OCI-LY7 (cell line): ENCODE measurements around the gene GOLGA8A. TPM values are rescaled to one million over a fixed set of nuclear protein-coding genes. Genes with fewer than 3 reads are reported as not detected.

Experiments used
- BruUV-seq: library from RNA; stranded (reverse); fragments of 400-500 nt; replicated peaks from 2 replicates; lab custom pipeline; 2021; lab: Mats Ljungman, UMichigan
- CTCF ChIA-PET: fragments of 300-600 bp; sonication (Branson Sonifier 250); formaldehyde crosslinking; loops from one replicate; lab custom pipeline; 2022; ENCODE audit warnings: antibody characterized with exemption; ENCODE audit not compliant: unreplicated experiment; lab: Charles Lee
- POLR2A ChIA-PET: fragments of 300-600 bp; sonication (Branson Sonifier 250); formaldehyde crosslinking; loops from one replicate; lab custom pipeline; 2022; ENCODE audit warnings: antibody characterized with exemption; lab: Charles Lee
- DNase-seq: peaks from one replicate; pipeline ENCODE4 v3.0.0-alpha.2; 2015; ENCODE audit warnings: low spot score
- H2AFZ ChIP-seq: fragments of 200-600 bp; sonication (generic), shearing (Covaris generic); 2 replicates; pipeline ENCODE4 v1.6.1; 2014; ENCODE audit warnings: mild to moderate bottlenecking, antibody characterized with exemption, low read length, moderate library complexity
- H3K27ac ChIP-seq: fragments of 200-600 bp; sonication (generic); 2 replicates; pipeline ENCODE4 v1.5.1; 2014; ENCODE audit warnings: mixed run types, low read depth, mild to moderate bottlenecking, moderate library complexity, low read length, inconsistent platforms; ENCODE audit not compliant: poor library complexity, severe bottlenecking
- H3K36me3 ChIP-seq: fragments of 200-600 bp; sonication (generic); 2 replicates; pipeline ENCODE4 v1.6.1; 2014; ENCODE audit warnings: mild to moderate bottlenecking, antibody characterized with exemption, low read length, moderate library complexity, mixed read lengths; ENCODE audit not compliant: insufficient read depth
- H3K4me1 ChIP-seq: fragments of 200-600 bp; sonication (generic); 2 replicates; pipeline ENCODE4 v1.5.1; 2014; ENCODE audit warnings: mild to moderate bottlenecking, low read length; ENCODE audit not compliant: insufficient read depth, poor library complexity, severe bottlenecking
- H3K4me2 ChIP-seq: fragments of 200-600 bp; sonication (generic); 2 replicates; pipeline ENCODE4 v1.6.1; 2014; ENCODE audit warnings: mild to moderate bottlenecking, low read length
- H3K4me3 ChIP-seq: fragments of 200-600 bp; sonication (generic); 2 replicates; pipeline ENCODE4 v1.5.1; 2014; ENCODE audit warnings: mild to moderate bottlenecking, low read depth, low read length; ENCODE audit not compliant: poor library complexity, severe bottlenecking
- H3K79me2 ChIP-seq: fragments of 200-600 bp; sonication (generic); 2 replicates; pipeline ENCODE4 v1.6.1; 2016; ENCODE audit warnings: low read depth, mild to moderate bottlenecking, low read length, moderate library complexity, mixed read lengths; ENCODE audit not compliant: insufficient read depth
- H3K9me2 ChIP-seq: fragments of 200-600 bp; sonication (generic); 2 replicates; pipeline ENCODE4 v1.6.1; 2016; ENCODE audit warnings: mild to moderate bottlenecking, low read length, mixed read lengths; ENCODE audit not compliant: insufficient read depth
- H3K9me3 ChIP-seq: fragments of 200-600 bp; sonication (generic); 2 replicates; pipeline ENCODE4 v1.6.1; 2014; ENCODE audit warnings: mild to moderate bottlenecking, mixed run types, low read length, mixed read lengths
- H4K20me1 ChIP-seq: fragments of 200-600 bp; sonication (generic); 2 replicates; pipeline ENCODE4 v1.6.1; 2014; ENCODE audit warnings: mild to moderate bottlenecking, antibody characterized with exemption, low read length, moderate library complexity, mixed read lengths; ENCODE audit not compliant: insufficient read depth
- CTCF ChIP-seq: fragments of 200-600 bp; sonication (generic); conservative IDR thresholded peaks from 2 replicates; pipeline ENCODE4 v1.5.1; 2014; ENCODE audit warnings: mild to moderate bottlenecking, antibody characterized with exemption, low read length, moderate library complexity, mixed read lengths
- EZH2phosphoT487 ChIP-seq: fragments of 200-600 bp; sonication (generic); IDR thresholded peaks from 2 replicates; pipeline ENCODE4 v1.6.1; 2018; ENCODE audit warnings: low read depth, borderline replicate concordance, mild to moderate bottlenecking, mixed run types, antibody characterized with exemption, low read length, moderate library complexity, mixed read lengths
- intact Hi-C: fragments of 100-400 bp; cut with micrococcal nuclease; formaldehyde crosslinking; loops from one replicate; pipeline ENCODE4 v1.10.0; 2022; ENCODE audit not compliant: unreplicated experiment
- total RNA-seq, 2 experiments: library from RNA; depleted of rRNA in 1 of 2; stranded (reverse); fragments of >200 nt in 1 of 2; shearing (Covaris generic) in 1 of 2; gene quantifications; 2 replicates each; pipeline ENCODE4 v1.2.3, GENCODE V29; 2014 to 2022

Gene GOLGA8A
- total RNA-seq, 2 experiments from 2014 or later = 8.5 to 10.7 TPM

- CTCF ChIA-PET = no interaction called here
- no peak for DNase-seq
- POLR2A ChIA-PET = no interaction called here
- no peaks in the 10 kb centered on the region for H3K9me2 ChIP-seq
- H3K4me3 ChIP-seq = no peak overlapping the region
- H3K4me2 ChIP-seq = no peak overlapping the region
- no peak for TF ChIP-seq CTCF
- no peak for TF ChIP-seq EZH2phosphoT487
- no peaks in the 10 kb centered on the region for H3K4me1 ChIP-seq
- H3K36me3 ChIP-seq = no peaks in the 10 kb centered on the region
- intact Hi-C loops = no loop called here
- H4K20me1 ChIP-seq = no peaks in the 10 kb centered on the region
- H2AFZ ChIP-seq = no peak overlapping the region
- no peaks in the 10 kb centered on the region for H3K79me2 ChIP-seq
- BruUV-seq = no TSS peak
- H3K9me3 ChIP-seq = no peaks in the 10 kb centered on the region
- no peak overlapping the region for H3K27ac ChIP-seq
Observed at GRCh38 chr15:34470892-34471291, 33.3 kb upstream of the GOLGA8A start.

GRCh38 chr15:34470091-34470490, 32.5 kb upstream of the GOLGA8A start:
- no peak overlapping the region for H2AFZ ChIP-seq
- POLR2A ChIA-PET = no interaction called here
- no peak overlapping the region for H3K27ac ChIP-seq
- CTCF ChIA-PET = no interaction called here
- no peaks in the 10 kb centered on the region for H3K36me3 ChIP-seq
- H3K4me1 ChIP-seq = no peaks in the 10 kb centered on the region
- H3K4me3 ChIP-seq = no peak overlapping the region
- DNase-seq = no peak
- BruUV-seq = no TSS peak
- H4K20me1 ChIP-seq = no peaks in the 10 kb centered on the region
- TF ChIP-seq EZH2phosphoT487 = no peak
- TF ChIP-seq CTCF = no peak
- H3K9me2 ChIP-seq = no peaks in the 10 kb centered on the region
- H3K4me2 ChIP-seq = no peak overlapping the region
- H3K9me3 ChIP-seq = no peaks in the 10 kb centered on the region
- intact Hi-C loops = no loop called here
- H3K79me2 ChIP-seq = no peaks in the 10 kb centered on the region

- no peaks in the 10 kb centered on the region for H3K36me3 ChIP-seq
Observed at GRCh38 chr15:34461730-34462129, 24.1 kb upstream of the GOLGA8A start.

More at GRCh38 chr15:34461730-34462129, 24.1 kb upstream of the GOLGA8A start:
- H3K4me1 ChIP-seq = no peaks in the 10 kb centered on the region
- POLR2A ChIA-PET = no interaction called here
- intact Hi-C loops = no loop called here
- no peak overlapping the region for H3K4me3 ChIP-seq
- H3K9me3 ChIP-seq = no peaks in the 10 kb centered on the region
- no peak overlapping the region for H3K27ac ChIP-seq
- DNase-seq = no peak
- no peak overlapping the region for H3K4me2 ChIP-seq
- BruUV-seq = no TSS peak
- H3K79me2 ChIP-seq = no peaks in the 10 kb centered on the region
- TF ChIP-seq EZH2phosphoT487 (no peak), CTCF (no peak)
- H4K20me1 ChIP-seq = no peaks in the 10 kb centered on the region
- H2AFZ ChIP-seq = no peak overlapping the region
- H3K9me2 ChIP-seq = no peaks in the 10 kb centered on the region
- CTCF ChIA-PET = no interaction called here
